ENCODE measurements around the gene KDELR3. TPM values are rescaled to one million over a fixed set of nuclear protein-coding genes. Genes with fewer than 3 reads are reported as not detected.

The KDELR3 gene
- total and polyA plus RNA-seq, 2 donors (not counting 3 experiments of a cell fraction or from before 2014, with no cell fraction given) = 28.6 to 61.3 TPM

DNA sequence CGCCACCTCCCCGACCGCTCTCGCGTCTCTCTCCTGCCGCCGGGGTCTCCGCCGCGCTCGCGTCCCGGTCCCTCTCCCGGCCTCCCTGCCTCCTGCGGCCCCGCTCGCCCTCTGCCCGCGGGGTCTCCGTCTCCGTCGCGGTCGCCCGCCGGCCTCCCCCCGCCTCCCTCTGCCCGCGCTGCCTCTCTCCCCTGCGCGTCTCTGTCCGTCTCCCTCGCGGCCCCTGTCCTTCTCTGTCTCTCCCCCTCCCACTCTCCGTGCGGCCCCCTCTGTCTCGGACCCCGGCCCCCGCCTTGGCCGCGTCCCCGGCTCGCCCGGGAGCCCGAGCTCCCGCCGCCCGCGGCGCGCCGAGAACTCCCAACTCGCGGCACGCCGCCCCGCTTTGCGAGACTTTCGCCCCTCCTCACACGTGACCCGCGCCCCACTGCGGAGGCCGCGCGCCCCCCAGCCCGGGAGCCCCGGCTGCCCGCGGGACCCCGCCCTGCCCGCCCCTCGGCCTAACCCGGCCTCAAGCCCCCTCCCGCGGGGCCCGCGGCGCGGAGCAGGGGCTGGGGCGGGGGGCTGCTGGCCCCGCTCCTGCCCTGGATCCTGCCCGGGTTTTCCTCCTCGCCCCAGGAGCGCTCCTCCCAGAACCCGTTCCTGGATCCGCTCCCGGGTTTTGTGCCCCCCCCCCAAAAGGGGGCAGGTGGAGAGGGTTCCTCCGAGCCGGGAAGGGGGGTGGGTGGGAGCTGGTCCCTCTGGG is 12.2 kb upstream of the KDELR3 start:
- intact Hi-C loops (cut with micrococcal nuclease) = no loop called here
- CTCF ChIA-PET = interaction anchor here (1.4 kb wide), 1 partner anchor 8 kb away, joined by 4 read pairs; no protein-coding TSS in a partner anchor
- no TSS peak for BruUV-seq (replicated peaks)
- dilution Hi-C loops (cut with MboI; ENCODE audit: extremely low pct_ligation_motif_present, low sequenced_read_pairs) = no loop called here
- POLR2A ChIA-PET = no interaction called here
- Histone ChIP-seq H3K27ac (ENCODE audit: insufficient read depth, low read depth, low read length) (no peak overlapping the region), H3K36me3 (ENCODE audit: control insufficient read depth in 2 of 2, extremely low read depth in 1 of 2, insufficient read depth in 2 of 2, low read length in 2 of 2) (no peaks in the 10 kb centered on the region), H3K27me3 (ENCODE audit: control insufficient read depth in 2 of 2, insufficient read depth in 2 of 2, low read length in 2 of 2) (peaks cover 50 to 54% of the 10 kb centered on the region in 2 experiments), H3K9ac (replicated peaks; ENCODE audit: extremely low read depth, insufficient read depth, low read length) (no peak overlapping the region), H3K4me2 (ENCODE audit: insufficient read depth, low read length) (peak overlapping the region; percentile 14), H3K4me3 (replicated peaks in 1 of 3; ENCODE audit: insufficient read depth in 1 of 3, low read depth in 1 of 3, low read length in 3 of 3) (peak overlapping the region in 1 of 3 experiments; percentile 32), H4K20me1 (replicated peaks; ENCODE audit: control insufficient read depth, extremely low read depth, insufficient read depth, low read length) (no peaks in the 10 kb centered on the region), H2AFZ (ENCODE audit: low read depth, low read length) (peak overlapping the region; percentile 42), H3K9me3 (replicated peaks; ENCODE audit: control insufficient read depth, insufficient read depth, low read length) (no peaks in the 10 kb centered on the region), H3K4me1 (ENCODE audit: control insufficient read depth, extremely low read depth, insufficient read depth, low read length) (no peaks in the 10 kb centered on the region), H3K9me1 (replicated peaks; ENCODE audit: control insufficient read depth, extremely low read depth, insufficient read depth, low read length) (no peaks in the 10 kb centered on the region), H3K79me2 (ENCODE audit: control insufficient read depth, insufficient read depth, low read length) (no peaks in the 10 kb centered on the region)
- FAIRE-seq = no peak
- DNase-seq (ENCODE audit: low read depth, low spot score) = no peak
- no peak for TF ChIP-seq FOS (IDR thresholded peaks at IDR 0.05; ENCODE audit: borderline replicate concordance, insufficient read depth, low read length)
- TF ChIP-seq POLR2AphosphoS5 (IDR thresholded peaks at IDR 0.05; ENCODE audit: insufficient read depth, low read depth, low read length) = no peak
- TF ChIP-seq EZH2 (IDR thresholded peaks at IDR 0.05; ENCODE audit: borderline replicate concordance, low read depth, low read length, severe bottlenecking) = no peak

DNA sequence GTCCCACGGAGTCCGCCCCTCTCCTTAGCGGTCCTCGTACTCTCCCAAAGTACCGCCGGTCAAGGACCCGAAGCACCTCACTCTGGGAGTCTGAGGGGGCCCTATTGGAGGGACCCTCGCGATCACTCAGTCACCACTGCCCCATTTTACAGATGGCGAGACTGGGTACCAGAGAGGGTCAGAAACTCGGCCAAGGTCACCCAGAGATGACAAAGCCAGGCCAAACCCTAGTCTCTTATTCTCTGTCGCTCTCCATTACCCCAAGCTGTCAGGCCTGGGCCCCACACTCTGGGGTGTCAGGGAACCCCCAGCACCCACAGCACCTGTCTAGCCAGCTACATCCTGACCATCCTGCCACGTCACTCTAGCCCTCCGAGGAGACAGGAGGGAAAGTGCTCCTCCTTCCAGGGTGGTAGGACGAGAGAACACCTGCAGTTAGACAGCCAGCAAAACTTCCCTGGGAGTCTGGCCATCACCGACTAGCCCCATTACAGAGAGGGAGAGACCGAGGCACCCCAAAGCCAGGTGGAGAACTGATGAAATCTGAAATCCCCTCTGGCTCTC is 11.5 kb upstream of the KDELR3 start:
- H3K79me2 ChIP-seq (ENCODE audit: control insufficient read depth, insufficient read depth, low read length) = no peaks in the 10 kb centered on the region
- BruUV-seq (replicated peaks) = no TSS peak
- peaks cover 50 to 60% of the 10 kb centered on the region in 2 experiments for H3K27me3 ChIP-seq (ENCODE audit: control insufficient read depth in 2 of 2, insufficient read depth in 2 of 2, low read length in 2 of 2)
- H3K4me3 ChIP-seq (replicated peaks in 1 of 3; ENCODE audit: insufficient read depth in 1 of 3, low read depth in 1 of 3, low read length in 3 of 3) = no peak overlapping the region
- dilution Hi-C loops (cut with MboI; ENCODE audit: extremely low pct_ligation_motif_present, low sequenced_read_pairs) = no loop called here
- no peak for DNase-seq (ENCODE audit: low read depth, low spot score)
- H3K4me2 ChIP-seq (ENCODE audit: insufficient read depth, low read length) = no peak overlapping the region
- H3K27ac ChIP-seq (ENCODE audit: insufficient read depth, low read depth, low read length) = no peak overlapping the region
- H4K20me1 ChIP-seq (replicated peaks; ENCODE audit: control insufficient read depth, extremely low read depth, insufficient read depth, low read length) = no peaks in the 10 kb centered on the region
- TF ChIP-seq JUN (IDR thresholded peaks at IDR 0.05; ENCODE audit: borderline replicate concordance, insufficient read depth, insufficient read length, low read depth) = no peak
- TF ChIP-seq, protein P1, sequence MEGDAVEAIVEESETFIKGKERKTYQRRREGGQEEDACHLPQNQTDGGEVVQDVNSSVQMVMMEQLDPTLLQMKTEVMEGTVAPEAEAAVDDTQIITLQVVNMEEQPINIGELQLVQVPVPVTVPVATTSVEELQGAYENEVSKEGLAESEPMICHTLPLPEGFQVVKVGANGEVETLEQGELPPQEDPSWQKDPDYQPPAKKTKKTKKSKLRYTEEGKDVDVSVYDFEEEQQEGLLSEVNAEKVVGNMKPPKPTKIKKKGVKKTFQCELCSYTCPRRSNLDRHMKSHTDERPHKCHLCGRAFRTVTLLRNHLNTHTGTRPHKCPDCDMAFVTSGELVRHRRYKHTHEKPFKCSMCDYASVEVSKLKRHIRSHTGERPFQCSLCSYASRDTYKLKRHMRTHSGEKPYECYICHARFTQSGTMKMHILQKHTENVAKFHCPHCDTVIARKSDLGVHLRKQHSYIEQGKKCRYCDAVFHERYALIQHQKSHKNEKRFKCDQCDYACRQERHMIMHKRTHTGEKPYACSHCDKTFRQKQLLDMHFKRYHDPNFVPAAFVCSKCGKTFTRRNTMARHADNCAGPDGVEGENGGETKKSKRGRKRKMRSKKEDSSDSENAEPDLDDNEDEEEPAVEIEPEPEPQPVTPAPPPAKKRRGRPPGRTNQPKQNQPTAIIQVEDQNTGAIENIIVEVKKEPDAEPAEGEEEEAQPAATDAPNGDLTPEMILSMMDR (IDR thresholded peaks at IDR 0.05; ENCODE audit: extremely low read depth in 1 of 2, insufficient read depth in 1 of 2, low read depth in 1 of 2, low read length in 2 of 2) = no peak
- no peak for TF ChIP-seq MYC (IDR thresholded peaks at IDR 0.05; ENCODE audit: low read depth, low read length)
- TF ChIP-seq POLR2A (IDR thresholded peaks at IDR 0.05; ENCODE audit: low read depth, low read length) = no peak
- no peak for TF ChIP-seq FOS (IDR thresholded peaks at IDR 0.05; ENCODE audit: borderline replicate concordance, insufficient read depth, low read length)
- no peaks in the 10 kb centered on the region for H3K36me3 ChIP-seq (ENCODE audit: control insufficient read depth in 2 of 2, extremely low read depth in 1 of 2, insufficient read depth in 2 of 2, low read length in 2 of 2)
- H3K9me3 ChIP-seq (replicated peaks; ENCODE audit: control insufficient read depth, insufficient read depth, low read length) = no peaks in the 10 kb centered on the region
- H3K4me1 ChIP-seq (ENCODE audit: control insufficient read depth, extremely low read depth, insufficient read depth, low read length) = no peaks in the 10 kb centered on the region
- CTCF ChIA-PET = no interaction called here
- H3K9ac ChIP-seq (replicated peaks; ENCODE audit: extremely low read depth, insufficient read depth, low read length) = no peak overlapping the region
- intact Hi-C loops (cut with micrococcal nuclease) = no loop called here
- POLR2A ChIA-PET = no interaction called here
- no peak for FAIRE-seq
- no peaks in the 10 kb centered on the region for H3K9me1 ChIP-seq (replicated peaks; ENCODE audit: control insufficient read depth, extremely low read depth, insufficient read depth, low read length)
- H2AFZ ChIP-seq (ENCODE audit: low read depth, low read length) = no peak overlapping the region

Data from endothelial cell of umbilical vein (primary cell).